Mucosa of descending colon (tissue), 3 donors: ENCODE results near the gene NPTXR. TPM values are rescaled to one million over a fixed set of nuclear protein-coding genes. Genes with fewer than 3 reads are reported as not detected.

Experiments used
- ATAC-seq: fragments of 200-7000 bp; cut with Tn5 transposase; one replicate; pipeline ENCODE4 v1.9.1; 2020; ENCODE audit warnings: mild to moderate bottlenecking, moderate library complexity
- DNase-seq, 3 donors: peaks; one replicate each; pipeline ENCODE4 v3.0.0-alpha.2; 2020
- H3K36me3 ChIP-seq: fragments of 200-600 bp; one replicate; pipeline ENCODE4 v1.8.0; 2021; ENCODE audit warnings: low read depth, mild to moderate bottlenecking
- H3K4me1 ChIP-seq: fragments of 200-600 bp; one replicate; pipeline ENCODE4 v1.8.0; 2021; ENCODE audit warnings: low read depth, mild to moderate bottlenecking
- H3K4me3 ChIP-seq: fragments of 200-600 bp; one replicate; pipeline ENCODE4 v1.8.0; 2021; ENCODE audit warnings: mild to moderate bottlenecking
- H3K9me3 ChIP-seq: fragments of 200-600 bp; one replicate; pipeline ENCODE4 v1.8.0; 2021; ENCODE audit warnings: mild to moderate bottlenecking
- CTCF ChIP-seq: fragments of 200-600 bp; IDR thresholded peaks from one replicate; pipeline ENCODE4 v1.8.0; 2022; ENCODE audit warnings: antibody characterized with exemption, mild to moderate bottlenecking
- intact Hi-C, 2 donors: fragments of 100-400 bp; cut with DNase I in 1 of 2; cut with micrococcal nuclease in 1 of 2; formaldehyde crosslinking; loops; one replicate each; pipeline versions ENCODE4 v1.11.0 to v1.11.1; 2022; cut with DNase I, micrococcal nuclease
- total RNA-seq, 3 donors: library from RNA; stranded (reverse); fragmentation: NEBNext Ultra II Directional in 2 of 3; extraction: Animal tissue kit (Norgen Biotek cat#: 25700) in 2 of 3; gene quantifications; one replicate each; pipeline versions ENCODE4 v1.2.1 to v1.2.4, GENCODE V29; 2021 to 2023
- donor health status: DM: no; HTN: no; CAD: no; lungs with moderate emphysema.
- donor health status: DM: no; HTN: no; CAD: no.
- donor health status: DM: no; HTN: yes; CAD: no.

NPTXR gene
- total RNA-seq, 3 donors from 2014 or later, result 0.84 to 15.5 (median 1.2) TPM

- intact Hi-C loops, result no loop called here
- ATAC-seq, result no peak
- TF ChIP-seq CTCF, result no peak
Measured at GRCh38 chr22:38846412-38846811, 2.6 kb upstream of the NPTXR start.

GRCh38 chr22:38845004-38845740, 1.3 kb upstream of the NPTXR start:
- intact Hi-C loops, result no loop called here
- no peak for TF ChIP-seq CTCF
- Histone ChIP-seq H3K9me3 (no peaks in the 10 kb centered on the region), H3K36me3 (no peaks in the 10 kb centered on the region), H3K4me1 (peaks cover 4% of the 10 kb centered on the region), H3K4me3 (no peak overlapping the region)
- DNase-seq (no peak), ATAC-seq (no peak)

More at GRCh38 chr22:38846412-38846811, 2.6 kb upstream of the NPTXR start:
- Histone ChIP-seq H3K4me1 (peaks cover 4% of the 10 kb centered on the region), H3K9me3 (no peaks in the 10 kb centered on the region), H3K4me3 (no peak overlapping the region), H3K36me3 (no peaks in the 10 kb centered on the region)
- DNase-seq, result no peak

GRCh38 chr22:38844315-38845003, 631 bp upstream of the NPTXR start:
- no peak overlapping the region for H3K4me3 ChIP-seq
- TF ChIP-seq CTCF, result no peak
- peaks cover 4% of the 10 kb centered on the region for H3K4me1 ChIP-seq
- intact Hi-C loops, result no loop called here
- ATAC-seq (no peak), DNase-seq (no peak)
- no peaks in the 10 kb centered on the region for H3K36me3 ChIP-seq
- no peaks in the 10 kb centered on the region for H3K9me3 ChIP-seq

- intact Hi-C loops, result no loop called here
- peak; percentile 78 for ATAC-seq
- Histone ChIP-seq H3K4me1 (peaks cover 4% of the 10 kb centered on the region), H3K9me3 (no peaks in the 10 kb centered on the region), H3K36me3 (no peaks in the 10 kb centered on the region), H3K4me3 (no peak overlapping the region)
- peak in 2 of 3 donors; percentile 16 to 49 for DNase-seq
- no peak for TF ChIP-seq CTCF
Measured at GRCh38 chr22:38843201-38843656, 599 bp downstream of the NPTXR start.

GRCh38 chr22:38842512-38843200, 1.2 kb downstream of the NPTXR start:
- Histone ChIP-seq H3K4me1 (peaks cover 4% of the 10 kb centered on the region), H3K4me3 (no peak overlapping the region), H3K36me3 (no peaks in the 10 kb centered on the region), H3K9me3 (no peaks in the 10 kb centered on the region)
- intact Hi-C loops, result no loop called here
- TF ChIP-seq CTCF, result no peak
- no peak for DNase-seq
- ATAC-seq, result no peak
